CD14-positive monocyte (primary cell): ENCODE results near the gene BCDIN3D. TPM values are rescaled to one million over a fixed set of nuclear protein-coding genes. Genes with fewer than 3 reads are reported as not detected.

Experiments
- DNase-seq, 3 donors: peaks; one replicate each; pipeline ENCODE4 v3.0.0-alpha.2; 2011 to 2022
- H2AFZ ChIP-seq: 2 replicates; pipeline ENCODE4 v1.6.0; 2012; ENCODE audit warnings: mild to moderate bottlenecking, low read depth, low read length, inconsistent platforms; ENCODE audit not compliant: insufficient read depth, poor library complexity, severe bottlenecking
- H3K27ac ChIP-seq, 2 donors: 1 replicate in 1 of 2; 2 replicates in 1 of 2; pipeline ENCODE4 v1.5.1; 2012 to 2013; ENCODE audit warnings: low read length in 2 of 2, control low read depth in 1 of 2, inconsistent platforms in 1 of 2, low read depth in 1 of 2, mild to moderate bottlenecking in 1 of 2
- H3K27me3 ChIP-seq, 2 donors: one replicate each; pipeline versions ENCODE4 v1.6.0 to v1.6.1; 2011 to 2013; ENCODE audit warnings: low read length in 2 of 2; ENCODE audit not compliant: control insufficient read depth in 2 of 2, insufficient read depth in 2 of 2
- H3K36me3 ChIP-seq, 2 donors: replicated peaks in 1 of 2; 1 replicate in 1 of 2; 2 replicates in 1 of 2; pipeline versions ENCODE4 v1.5.1 to v1.6.1; 2012 to 2013; ENCODE audit warnings: low read length in 2 of 2, control low read depth in 1 of 2, inconsistent platforms in 1 of 2, mild to moderate bottlenecking in 1 of 2; ENCODE audit not compliant: insufficient read depth in 2 of 2, control insufficient read depth in 1 of 2
- H3K4me1 ChIP-seq, 2 donors: 1 replicate in 1 of 2; 2 replicates in 1 of 2; pipeline versions ENCODE4 v1.5.1 to v1.6.1; 2012 to 2013; ENCODE audit warnings: low read length in 2 of 2, control low read depth in 1 of 2, inconsistent platforms in 1 of 2, mild to moderate bottlenecking in 1 of 2, moderate library complexity in 1 of 2; ENCODE audit not compliant: insufficient read depth in 2 of 2, control insufficient read depth in 1 of 2
- H3K4me2 ChIP-seq: replicated peaks from 2 replicates; pipeline ENCODE3; 2012; ENCODE audit warnings: low read length, moderate library complexity, mild to moderate bottlenecking; ENCODE audit not compliant: poor library complexity, severe bottlenecking; ENCODE audit errors: extremely low read depth
- H3K4me3 ChIP-seq, 3 experiments: fragments of 200-600 bp in 1 of 3; sonication (generic) in 1 of 3; replicated peaks in 1 of 3; 1 replicate in 2 of 3; 2 replicates in 1 of 3; pipeline ENCODE4 v1.5.1; 2011 to 2013; ENCODE audit warnings: low read length in 3 of 3, mild to moderate bottlenecking in 3 of 3, control low read depth in 2 of 3, low read depth in 2 of 3, inconsistent platforms in 1 of 3, moderate library complexity in 1 of 3
- H3K79me2 ChIP-seq: 2 replicates; pipeline ENCODE4 v1.6.0; 2012; ENCODE audit warnings: mild to moderate bottlenecking, control low read depth, inconsistent platforms, low read length, moderate library complexity; ENCODE audit not compliant: insufficient read depth
- H3K9ac ChIP-seq: 2 replicates; pipeline ENCODE4 v1.6.0; 2017; ENCODE audit warnings: low read length, mild to moderate bottlenecking; ENCODE audit not compliant: insufficient read depth, poor library complexity, severe bottlenecking
- H3K9me3 ChIP-seq, 2 donors: replicated peaks in 1 of 2; 1 replicate in 1 of 2; 2 replicates in 1 of 2; pipeline versions ENCODE4 v1.5.1 to v1.6.1; 2012 to 2013; ENCODE audit warnings: low read length in 2 of 2, control low read depth in 1 of 2; ENCODE audit not compliant: control insufficient read depth in 1 of 2, insufficient read depth in 1 of 2
- H4K20me1 ChIP-seq: 2 replicates; pipeline ENCODE4 v1.6.0; 2012; ENCODE audit warnings: mild to moderate bottlenecking, low read length, control low read depth, moderate library complexity; ENCODE audit not compliant: insufficient read depth
- H3K27ac Mint-ChIP-seq, 7 donors: one replicate each; pipeline ENCODE4 v1.8.0; 2020; ENCODE audit warnings: mild to moderate bottlenecking in 7 of 7, mixed read lengths in 7 of 7, moderate library complexity in 6 of 7, inconsistent platforms in 2 of 7
- H3K27me3 Mint-ChIP-seq, 3 donors: one replicate each; pipeline ENCODE4 v1.8.0; 2021 to 2022; ENCODE audit warnings: low read depth in 3 of 3, mild to moderate bottlenecking in 3 of 3, mixed read lengths in 3 of 3, moderate library complexity in 3 of 3, inconsistent platforms in 1 of 3
- H3K36me3 Mint-ChIP-seq, 2 donors: one replicate each; pipeline ENCODE4 v1.8.0; 2020; ENCODE audit warnings: mixed read lengths in 2 of 2, inconsistent platforms in 1 of 2, mild to moderate bottlenecking in 1 of 2
- H3K4me1 Mint-ChIP-seq: one replicate; pipeline ENCODE4 v1.8.0; 2020; ENCODE audit warnings: mild to moderate bottlenecking, mixed read lengths
- H3K4me3 Mint-ChIP-seq, 2 donors: one replicate each; pipeline ENCODE4 v1.8.0; 2020; ENCODE audit warnings: mild to moderate bottlenecking in 2 of 2, mixed read lengths in 2 of 2, moderate library complexity in 1 of 2
- H3K9me3 Mint-ChIP-seq, 7 donors: one replicate each; pipeline ENCODE4 v1.8.0; 2020 to 2022; ENCODE audit warnings: mixed read lengths in 7 of 7, mild to moderate bottlenecking in 6 of 7, moderate library complexity in 6 of 7, inconsistent platforms in 2 of 7
- CTCF ChIP-seq: fragments of 200-600 bp; IDR thresholded peaks from one replicate; pipeline ENCODE4 v1.8.0; 2022; ENCODE audit warnings: antibody characterized with exemption, mild to moderate bottlenecking
- WGBS: methylation state at CpG from one replicate; pipeline ENCODE4 v1.1.5; 2013; ENCODE audit warnings: missing lambda C conversion rate; ENCODE audit not compliant: insufficient coverage; 5-methylcytosine and 5-hydroxymethylcytosine counted together
- intact Hi-C, 2 donors: fragments of 100-400 bp; cut with micrococcal nuclease; formaldehyde crosslinking; loops; one replicate each; pipeline versions ENCODE4 v1.15.0 to v1.15.1; 2023
- polyA plus RNA-seq, 3 donors: library from polyadenylated mRNA; depleted of rRNA in 1 of 3; unstranded in 2 of 3; stranded (reverse) in 1 of 3; fragments of 300-500 nt in 2 of 3; fragments of >200 nt in 1 of 3; fragmentation: Illumina TruSeq in 2 of 3; gene quantifications; 1 replicate in 2 of 3; 2 replicates in 1 of 3; pipeline ENCODE4 v1.2.3, GENCODE V29; 2012 to 2021

Gene BCDIN3D
- polyA plus RNA-seq, 3 donors = 0.71 to 1.2 (median 1.0) TPM

- Histone ChIP-seq H2AFZ (no peak overlapping the region), H3K4me2 (no peak overlapping the region), H3K27me3 (no peaks in the 10 kb centered on the region), H4K20me1 (no peaks in the 10 kb centered on the region), H3K4me1 (no peaks in the 10 kb centered on the region), H3K27ac (no peak overlapping the region), H3K9me3 (peaks cover 0 to 5% of the 10 kb centered on the region in 2 donors), H3K4me3 (no peak overlapping the region), H3K79me2 (no peaks in the 10 kb centered on the region), H3K36me3 (no peaks in the 10 kb centered on the region), H3K9ac (no peak overlapping the region)
- no peak for TF ChIP-seq CTCF
- no peak for DNase-seq
- no peaks in the 10 kb centered on the region for H3K4me1 Mint-ChIP-seq
- H3K4me3 Mint-ChIP-seq = no peak overlapping the region
- peaks cover 6 to 8% (median 7%) of the 10 kb centered on the region in 3 donors for H3K27me3 Mint-ChIP-seq
- 96% methylated on average over 9 of the region's 12 CpGs for WGBS
- H3K27ac Mint-ChIP-seq = no peak overlapping the region
- intact Hi-C loops = no loop called here
- H3K9me3 Mint-ChIP-seq = peaks cover 0 to 12% (median 2%) of the 10 kb centered on the region in 7 donors
- no peaks in the 10 kb centered on the region for H3K36me3 Mint-ChIP-seq
Observed at GRCh38 chr12:49874142-49874897, 31.4 kb upstream of the BCDIN3D start.

DNA sequence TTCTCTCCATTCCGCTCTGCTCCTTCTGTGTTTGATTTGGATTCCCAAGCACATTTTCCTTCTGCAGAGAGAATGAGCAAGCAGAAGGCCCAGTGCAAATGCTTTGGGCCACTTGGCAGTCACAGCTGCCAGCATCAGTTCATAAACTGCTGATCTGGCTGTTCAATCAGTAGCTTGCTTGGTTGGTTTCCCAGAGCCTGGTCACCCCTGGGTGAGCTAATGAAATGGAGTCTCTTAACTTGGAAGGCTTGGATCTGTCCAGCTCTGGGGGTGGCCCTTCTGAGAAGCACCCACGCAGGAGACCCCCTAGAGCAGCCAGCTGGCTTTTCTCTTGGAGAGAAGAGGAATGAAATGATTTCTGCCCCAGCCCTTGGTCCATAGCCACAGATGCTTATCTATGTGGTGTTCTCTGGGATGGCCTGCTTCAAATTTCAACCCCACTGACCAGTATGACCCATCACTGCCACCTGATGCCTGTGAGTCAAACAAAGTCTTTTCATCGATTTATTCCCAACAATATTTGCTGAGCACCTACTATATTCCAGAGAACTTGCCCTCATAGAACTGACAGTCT lies 30.5 kb upstream of the BCDIN3D start:
- no peaks in the 10 kb centered on the region for H3K27me3 ChIP-seq
- intact Hi-C loops = no loop called here
- Mint-ChIP-seq H3K4me1 (no peaks in the 10 kb centered on the region), H3K9me3 (peaks cover 0 to 5% (median 1%) of the 10 kb centered on the region in 7 donors), H3K27me3 (peaks cover 6 to 15% (median 12%) of the 10 kb centered on the region in 3 donors), H3K4me3 (no peak overlapping the region), H3K27ac (no peak overlapping the region), H3K36me3 (no peaks in the 10 kb centered on the region)
- no peak for TF ChIP-seq CTCF
- WGBS = 100% methylated on average over 2 of the region's 3 CpGs
- H3K4me3 ChIP-seq = no peak overlapping the region
- H3K9me3 ChIP-seq = no peaks in the 10 kb centered on the region
- no peak overlapping the region for H3K4me2 ChIP-seq
- H3K27ac ChIP-seq = no peak overlapping the region
- no peaks in the 10 kb centered on the region for H3K79me2 ChIP-seq
- H4K20me1 ChIP-seq = no peaks in the 10 kb centered on the region
- DNase-seq = no peak
- H3K4me1 ChIP-seq = no peaks in the 10 kb centered on the region
- no peak overlapping the region for H3K9ac ChIP-seq
- no peak overlapping the region for H2AFZ ChIP-seq
- no peaks in the 10 kb centered on the region for H3K36me3 ChIP-seq
